K562 (cell line): ENCODE results near the gene CLEC19A.
"Not testable (repeated sequence)": the region's sequence is repeated elsewhere in the genome, so short reads cannot be mapped to it uniquely, and the experiment has no call there.

Experiments used
- HOXB6 ChIP-seq: fragments of 250-450 bp; sonication (Bioruptor Pico); IDR thresholded peaks from 2 replicates; pipeline ENCODE4 v1.5.1; 2022; ENCODE audit warnings: mild to moderate bottlenecking, borderline replicate concordance
- ZFP30 ChIP-seq: fragments of 250-450 bp; sonication (Bioruptor Pico); IDR thresholded peaks from 2 replicates; pipeline ENCODE4 v1.8.0; 2022; ENCODE audit warnings: moderate library complexity, mild to moderate bottlenecking, inconsistent platforms, borderline replicate concordance

DNA sequence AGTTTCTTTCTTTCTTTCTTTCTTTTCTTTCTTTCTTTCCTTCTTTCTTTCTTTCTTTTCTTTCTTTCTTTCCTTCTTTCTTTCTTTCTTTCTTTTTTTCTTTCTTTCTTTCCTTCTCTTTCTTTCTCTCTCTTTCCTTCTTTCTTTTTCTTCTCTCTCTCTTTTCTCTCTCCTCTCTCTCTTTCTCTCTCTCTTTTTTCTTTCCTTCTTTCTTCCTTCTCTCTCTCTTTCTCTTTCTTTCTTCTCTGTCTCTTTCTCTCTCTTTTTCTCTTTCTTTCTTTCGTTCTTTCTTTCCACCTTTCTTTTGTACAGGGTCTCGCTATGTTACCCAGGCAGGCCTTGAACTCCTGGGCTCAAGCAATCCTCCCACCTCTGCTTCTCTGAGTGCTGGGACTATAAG, 35.7 kb downstream of the CLEC19A start:
- not testable (repeated sequence) for TF ChIP-seq ZFP30; HOXB6 (CRISPR knock-in tag)
